Liver (tissue), 9 donors: ENCODE results near the gene ING1. TPM values are rescaled to one million over a fixed set of nuclear protein-coding genes. Genes with fewer than 3 reads are reported as not detected.

Experiments used
- DNase-seq: peaks from one replicate; pipeline ENCODE4 v3.0.0-alpha.2; 2017; ENCODE audit warnings: low spot score
- H3K27ac ChIP-seq, 2 donors: one replicate each; pipeline ENCODE4 v1.7.0; 2013; ENCODE audit warnings: inconsistent platforms in 2 of 2, low read length in 2 of 2, control low read depth in 1 of 2, low read depth in 1 of 2, mild to moderate bottlenecking in 1 of 2
- H3K27me3 ChIP-seq, 4 donors: one replicate each; pipeline versions ENCODE4 v1.6.1 to v1.7.0; 2013; ENCODE audit warnings: low read length in 3 of 4, inconsistent platforms in 1 of 4, mild to moderate bottlenecking in 1 of 4, moderate library complexity in 1 of 4; ENCODE audit not compliant: control insufficient read depth in 4 of 4, insufficient read depth in 4 of 4
- H3K36me3 ChIP-seq, 4 donors: one replicate each; pipeline versions ENCODE4 v1.6.1 to v1.7.0; 2013; ENCODE audit warnings: low read length in 3 of 4, mild to moderate bottlenecking in 3 of 4, low read depth in 1 of 4, moderate library complexity in 1 of 4; ENCODE audit not compliant: control insufficient read depth in 4 of 4, insufficient read depth in 3 of 4
- H3K4me1 ChIP-seq, 4 donors: one replicate each; pipeline versions ENCODE4 v1.6.1 to v1.7.0; 2013; ENCODE audit warnings: low read length in 3 of 4, mild to moderate bottlenecking in 3 of 4, moderate library complexity in 1 of 4; ENCODE audit not compliant: control insufficient read depth in 4 of 4, insufficient read depth in 4 of 4
- H3K4me3 ChIP-seq, 3 donors: one replicate each; pipeline versions ENCODE4 v1.6.1 to v1.7.0; 2013; ENCODE audit warnings: low read length in 3 of 3, control low read depth in 1 of 3, low read depth in 1 of 3, mild to moderate bottlenecking in 1 of 3
- H3K9ac ChIP-seq, 2 donors: one replicate each; pipeline ENCODE4 v1.7.0; 2013; ENCODE audit warnings: low read length in 2 of 2, mild to moderate bottlenecking in 2 of 2, moderate library complexity in 2 of 2, control low read depth in 1 of 2, low read depth in 1 of 2
- H3K9me3 ChIP-seq, 4 donors: one replicate each; pipeline versions ENCODE4 v1.6.1 to v1.7.0; 2013; ENCODE audit warnings: low read length in 3 of 4; ENCODE audit not compliant: control insufficient read depth in 4 of 4
- ATF3 ChIP-seq: IDR thresholded peaks from 2 replicates; pipeline ENCODE4 v1.6.1; 2016; ENCODE audit warnings: antibody characterized with exemption
- CTCF ChIP-seq: fragments of 150-350 bp; IDR thresholded peaks from 2 replicates; pipeline ENCODE4 v1.5.1; 2017; ENCODE audit warnings: improper control_type of control experiment, low read depth, low read length; ENCODE audit not compliant: missing input control
- EGR1 ChIP-seq, 2 donors: IDR thresholded peaks; 2 replicates each; pipeline ENCODE4 v1.6.1; 2016 to 2018; ENCODE audit warnings: antibody characterized with exemption in 2 of 2, low read depth in 2 of 2
- FOXA1 ChIP-seq: IDR thresholded peaks from 2 replicates; pipeline ENCODE4 v1.6.1; 2016; ENCODE audit warnings: antibody characterized with exemption
- FOXA2 ChIP-seq: IDR thresholded peaks from 2 replicates; pipeline ENCODE4 v1.6.1; 2016; ENCODE audit warnings: antibody characterized with exemption
- GABPA ChIP-seq, 2 donors: IDR thresholded peaks in 1 of 2; conservative IDR thresholded peaks in 1 of 2; 2 replicates each; pipeline ENCODE4 v1.6.1; 2016; ENCODE audit warnings: antibody characterized with exemption in 2 of 2, mild to moderate bottlenecking in 1 of 2, moderate library complexity in 1 of 2
- HNF4A ChIP-seq, 2 donors: conservative IDR thresholded peaks; 2 replicates each; pipeline ENCODE4 v1.6.1; 2016; ENCODE audit warnings: antibody characterized with exemption in 2 of 2, mild to moderate bottlenecking in 2 of 2
- HNF4G ChIP-seq: IDR thresholded peaks from 2 replicates; pipeline ENCODE4 v1.6.1; 2016; ENCODE audit warnings: antibody characterized with exemption
- JUND ChIP-seq, 2 donors: IDR thresholded peaks; 2 replicates each; pipeline ENCODE4 v1.6.1; 2016; ENCODE audit warnings: antibody characterized with exemption in 2 of 2
- NR2F2 ChIP-seq: IDR thresholded peaks from 2 replicates; pipeline ENCODE4 v1.6.1; 2016; ENCODE audit warnings: antibody characterized with exemption
- RAD21 ChIP-seq, 2 donors: IDR thresholded peaks; 2 replicates each; pipeline ENCODE4 v1.6.1; 2016; ENCODE audit warnings: antibody characterized with exemption in 2 of 2, mild to moderate bottlenecking in 2 of 2
- REST ChIP-seq: IDR thresholded peaks from 2 replicates; pipeline ENCODE4 v1.6.1; 2016; ENCODE audit warnings: antibody characterized with exemption, mild to moderate bottlenecking
- RXRA ChIP-seq, 2 donors: IDR thresholded peaks; 2 replicates each; pipeline ENCODE4 v1.6.1; 2017 to 2018; ENCODE audit warnings: antibody characterized with exemption in 2 of 2, mild to moderate bottlenecking in 1 of 2
- SP1 ChIP-seq: IDR thresholded peaks from 2 replicates; pipeline ENCODE4 v1.6.1; 2018; ENCODE audit warnings: antibody characterized with exemption, mild to moderate bottlenecking
- TAF1 ChIP-seq: conservative IDR thresholded peaks from 2 replicates; pipeline ENCODE4 v1.6.1; 2016; ENCODE audit warnings: antibody characterized with exemption, mild to moderate bottlenecking
- YY1 ChIP-seq: IDR thresholded peaks from 2 replicates; pipeline ENCODE4 v1.6.1; 2016; ENCODE audit warnings: antibody characterized with exemption, mild to moderate bottlenecking
- WGBS: extraction: QIAGEN DNeasy Blood & Tissue Kit; methylation state at CpG from one replicate; pipeline ENCODE4 v1.1.7; 2013; 5-methylcytosine and 5-hydroxymethylcytosine counted together
- polyA plus RNA-seq, 2 donors: library from polyadenylated mRNA; stranded (reverse) in 1 of 2; unstranded in 1 of 2; fragments of 200-250 nt in 1 of 2; fragments of >200 nt in 1 of 2; fragmentation: Nextera tagmentation in 1 of 2; extraction: Ambion mirVana in 1 of 2; gene quantifications; one replicate each; pipeline versions ENCODE4 v1.2.1 to v1.2.3, GENCODE V29; 2013 to 2015
- total RNA-seq, 2 donors: library from RNA; depleted of rRNA; stranded (reverse); fragments of >200 nt; gene quantifications; one replicate each; pipeline ENCODE4 v1.2.3, GENCODE V29; 2014
- TF ChIP-seq, protein P1 (sequence below): IDR thresholded peaks from 2 replicates; pipeline ENCODE4 v1.6.1; 2016; ENCODE audit warnings: antibody characterized with exemption
- TF ChIP-seq, protein P2 (sequence below): IDR thresholded peaks from 2 replicates; pipeline ENCODE4 v1.6.1; 2016; ENCODE audit warnings: antibody characterized with exemption
- donor health status: healthy.
- donor health status: healthy.
- donor health status: healthy.
- donor health status: healthy.
- donor health status: healthy.

The ING1 gene
- total and polyA plus RNA-seq, 4 donors, result 7.5 to 14.1 (median 9.1) TPM

DNA sequence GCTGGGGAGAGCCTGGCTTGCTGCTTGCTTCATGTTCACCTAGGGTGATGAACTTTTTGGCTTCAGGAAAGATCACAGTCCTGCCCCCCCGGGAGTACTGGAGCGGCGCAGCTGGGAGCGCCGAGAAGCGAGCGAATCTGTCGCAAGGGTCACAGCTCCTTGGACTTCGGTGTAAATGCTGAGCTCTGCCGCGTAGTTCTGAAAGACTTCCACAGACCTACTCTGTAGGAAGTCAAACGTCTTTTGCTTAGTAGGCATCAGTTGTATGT is 2.7 kb downstream of the ING1 start:
- Histone ChIP-seq H3K36me3 (peaks cover 0 to 8% (median 7%) of the 10 kb centered on the region in 4 donors), H3K4me3 (peak overlapping the region; percentile 80 to 91 (median 84)), H3K27me3 (no peaks in the 10 kb centered on the region), H3K9ac (peak overlapping the region; percentile 53 to 85), H3K9me3 (no peaks in the 10 kb centered on the region), H3K27ac (peak overlapping the region; percentile 98 to 100), H3K4me1 (peaks cover 1 to 31% (median 12%) of the 10 kb centered on the region in 4 donors)
- DNase-seq, result peak; percentile 57
- under 1% methylated on average over 12 of the region's 12 CpGs for WGBS
- no peak for TF ChIP-seq ATF3
- no peak for TF ChIP-seq YY1
- TF ChIP-seq SP1, result peak; percentile 58
- TF ChIP-seq TAF1, result no peak
- TF ChIP-seq, protein P1, sequence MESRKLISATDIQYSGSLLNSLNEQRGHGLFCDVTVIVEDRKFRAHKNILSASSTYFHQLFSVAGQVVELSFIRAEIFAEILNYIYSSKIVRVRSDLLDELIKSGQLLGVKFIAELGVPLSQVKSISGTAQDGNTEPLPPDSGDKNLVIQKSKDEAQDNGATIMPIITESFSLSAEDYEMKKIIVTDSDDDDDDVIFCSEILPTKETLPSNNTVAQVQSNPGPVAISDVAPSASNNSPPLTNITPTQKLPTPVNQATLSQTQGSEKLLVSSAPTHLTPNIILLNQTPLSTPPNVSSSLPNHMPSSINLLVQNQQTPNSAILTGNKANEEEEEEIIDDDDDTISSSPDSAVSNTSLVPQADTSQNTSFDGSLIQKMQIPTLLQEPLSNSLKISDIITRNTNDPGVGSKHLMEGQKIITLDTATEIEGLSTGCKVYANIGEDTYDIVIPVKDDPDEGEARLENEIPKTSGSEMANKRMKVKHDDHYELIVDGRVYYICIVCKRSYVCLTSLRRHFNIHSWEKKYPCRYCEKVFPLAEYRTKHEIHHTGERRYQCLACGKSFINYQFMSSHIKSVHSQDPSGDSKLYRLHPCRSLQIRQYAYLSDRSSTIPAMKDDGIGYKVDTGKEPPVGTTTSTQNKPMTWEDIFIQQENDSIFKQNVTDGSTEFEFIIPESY, result peak; percentile 34
- TF ChIP-seq RXRA (IDR thresholded peaks at IDR 0.05), result peak; percentile 91 to 92
- TF ChIP-seq RAD21 (IDR thresholded peaks at IDR 0.05), result peak in 1 of 2 donors; percentile 28
- TF ChIP-seq REST, result no peak
- TF ChIP-seq GABPA (IDR thresholded peaks at IDR 0.05 in 1 of 2, conservative IDR thresholded peaks at IDR 0.05 in 1 of 2), result no peak
- TF ChIP-seq HNF4G, result no peak
- no peak for TF ChIP-seq FOXA2
- TF ChIP-seq NR2F2, result peak; percentile 31
- TF ChIP-seq HNF4A (conservative IDR thresholded peaks at IDR 0.05), result peak; percentile 83 to 89
- peak in 1 of 2 donors; percentile 54 for TF ChIP-seq JUND (IDR thresholded peaks at IDR 0.05)
- peak in 1 of 2 donors; percentile 41 for TF ChIP-seq EGR1 (IDR thresholded peaks at IDR 0.05; ENCODE audit: low read depth in 2 of 2)

- DNase-seq, result no peak
- H3K9me3 ChIP-seq, result no peaks in the 10 kb centered on the region
- H3K27me3 ChIP-seq, result no peaks in the 10 kb centered on the region
- H3K9ac ChIP-seq, result no peak overlapping the region
- no peak overlapping the region for H3K4me3 ChIP-seq
- H3K27ac ChIP-seq, result no peak overlapping the region
- H3K4me1 ChIP-seq, result peaks cover 0 to 22% (median 7%) of the 10 kb centered on the region in 4 donors
- 98% methylated on average over 61 of the region's 61 CpGs for WGBS
- H3K36me3 ChIP-seq, result peaks cover 0 to 9% (median 7%) of the 10 kb centered on the region in 4 donors
- TF ChIP-seq, protein P2, sequence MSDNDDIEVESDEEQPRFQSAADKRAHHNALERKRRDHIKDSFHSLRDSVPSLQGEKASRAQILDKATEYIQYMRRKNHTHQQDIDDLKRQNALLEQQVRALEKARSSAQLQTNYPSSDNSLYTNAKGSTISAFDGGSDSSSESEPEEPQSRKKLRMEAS, result no peak
- TF ChIP-seq NR2F2 (no peak), FOXA2 (no peak), CTCF (no peak), RXRA (IDR thresholded peaks at IDR 0.05) (no peak), SP1 (no peak), HNF4G (no peak), YY1 (no peak), FOXA1 (no peak), JUND (IDR thresholded peaks at IDR 0.05) (no peak), REST (no peak), EGR1 (IDR thresholded peaks at IDR 0.05; ENCODE audit: low read depth in 2 of 2) (no peak), HNF4A (conservative IDR thresholded peaks at IDR 0.05) (no peak), TAF1 (no peak), GABPA (IDR thresholded peaks at IDR 0.05 in 1 of 2, conservative IDR thresholded peaks at IDR 0.05 in 1 of 2) (no peak), ATF3 (no peak)
Observed at GRCh38 chr13:110719036-110719710, 5.7 kb downstream of the ING1 start.
